Astrocyte (in vitro differentiated cells and primary cell): Measurements from ENCODE around the gene LIPC. TPM values are rescaled to one million over a fixed set of nuclear protein-coding genes. Genes with fewer than 3 reads are reported as not detected.

Source experiments
- DNase-seq: peaks from one replicate; pipeline ENCODE4 v3.0.0-alpha.2; 2010; ENCODE audit warnings: low read depth
- FAIRE-seq: peaks from 2 replicates; lab custom pipeline; 2011; peaks lifted over from hg19 to GRCh38; lab: Jason Lieb, UNC
- H2AFZ ChIP-seq: 2 replicates; pipeline ENCODE4 v1.6.0; 2012; ENCODE audit warnings: low read depth, low read length, inconsistent platforms
- H3K27ac ChIP-seq: 2 replicates; pipeline ENCODE4 v1.5.1; 2011; ENCODE audit warnings: low read depth, low read length, inconsistent platforms
- H3K27me3 ChIP-seq: 2 replicates; pipeline ENCODE4 v1.6.0; 2011; ENCODE audit warnings: low read length, inconsistent platforms; ENCODE audit not compliant: insufficient read depth
- H3K36me3 ChIP-seq: 2 replicates; pipeline ENCODE4 v1.5.1; 2011; ENCODE audit warnings: low read length, inconsistent platforms; ENCODE audit not compliant: insufficient read depth
- H3K4me1 ChIP-seq: 2 replicates; pipeline ENCODE4 v1.5.1; 2011; ENCODE audit warnings: low read length, inconsistent platforms; ENCODE audit not compliant: insufficient read depth
- H3K4me2 ChIP-seq: 2 replicates; pipeline ENCODE4 v1.6.0; 2012; ENCODE audit warnings: low read length, inconsistent platforms
- H3K4me3 ChIP-seq: 2 replicates; pipeline ENCODE4 v1.5.1; 2011; ENCODE audit warnings: low read depth, mild to moderate bottlenecking, low read length, inconsistent platforms; ENCODE audit not compliant: insufficient read depth
- H3K79me2 ChIP-seq: 2 replicates; pipeline ENCODE4 v1.6.0; 2012; ENCODE audit warnings: mild to moderate bottlenecking, low read length, inconsistent platforms; ENCODE audit not compliant: insufficient read depth
- H3K9ac ChIP-seq: 2 replicates; pipeline ENCODE4 v1.6.0; 2012; ENCODE audit warnings: mild to moderate bottlenecking, low read length, inconsistent platforms
- H3K9me3 ChIP-seq: 2 replicates; pipeline ENCODE4 v1.5.1; 2012; ENCODE audit warnings: low read depth, mild to moderate bottlenecking, low read length, inconsistent platforms; ENCODE audit not compliant: insufficient read depth
- H4K20me1 ChIP-seq: 2 replicates; pipeline ENCODE4 v1.6.0; 2012; ENCODE audit warnings: low read length, inconsistent platforms; ENCODE audit not compliant: insufficient read depth
- H3K27ac Mint-ChIP-seq: one replicate; pipeline ENCODE4 v1.8.0; 2021; ENCODE audit warnings: mild to moderate bottlenecking, mixed read lengths; ENCODE audit not compliant: unreplicated experiment
- H3K27me3 Mint-ChIP-seq: one replicate; pipeline ENCODE4 v1.8.0; 2021; ENCODE audit warnings: low read depth, mixed read lengths; ENCODE audit not compliant: unreplicated experiment
- H3K36me3 Mint-ChIP-seq: one replicate; pipeline ENCODE4 v1.8.0; 2021; ENCODE audit warnings: low read depth, mixed read lengths; ENCODE audit not compliant: unreplicated experiment
- H3K4me1 Mint-ChIP-seq: one replicate; pipeline ENCODE4 v1.8.0; 2021; ENCODE audit warnings: low read depth, mixed read lengths; ENCODE audit not compliant: unreplicated experiment
- H3K4me3 Mint-ChIP-seq: one replicate; pipeline ENCODE4 v1.8.0; 2021; ENCODE audit warnings: mild to moderate bottlenecking, moderate library complexity, mixed read lengths; ENCODE audit not compliant: unreplicated experiment
- H3K9me3 Mint-ChIP-seq: one replicate; pipeline ENCODE4 v1.8.0; 2021; ENCODE audit warnings: mild to moderate bottlenecking, mixed read lengths; ENCODE audit not compliant: unreplicated experiment
- CTCF ChIP-seq: IDR thresholded peaks from 2 replicates; pipeline ENCODE4 v1.5.1; 2011; ENCODE audit warnings: low read depth, mild to moderate bottlenecking, inconsistent platforms, low read length, moderate library complexity; ENCODE audit not compliant: insufficient read depth
- EZH2 ChIP-seq: IDR thresholded peaks from 2 replicates; pipeline ENCODE4 v1.6.1; 2012; ENCODE audit warnings: mild to moderate bottlenecking, low read length, inconsistent platforms; ENCODE audit not compliant: insufficient read depth
- total RNA-seq: library from RNA; stranded (reverse); gene quantifications from 2 replicates; pipeline ENCODE4 v1.2.1, GENCODE V29; 2021

LIPC gene
- total RNA-seq, 1 donor from 2014 or later: not detected

- no peak overlapping the region for H3K27ac ChIP-seq
- no peaks in the 10 kb centered on the region for H3K9me3 ChIP-seq
- no peak overlapping the region for H2AFZ ChIP-seq
- no peak for TF ChIP-seq CTCF
- no peak for TF ChIP-seq EZH2
- H3K4me1 ChIP-seq: peaks cover 6% of the 10 kb centered on the region
- no peak overlapping the region for H3K9ac ChIP-seq
- Mint-ChIP-seq H3K9me3 (peaks cover 8% of the 10 kb centered on the region), H3K4me3 (no peak overlapping the region), H3K27ac (no peak overlapping the region), H3K27me3 (peaks cover 3% of the 10 kb centered on the region), H3K4me1 (peaks cover 36% of the 10 kb centered on the region), H3K36me3 (no peaks in the 10 kb centered on the region)
- H3K4me2 ChIP-seq: no peak overlapping the region
- no peak for DNase-seq
- no peaks in the 10 kb centered on the region for H3K79me2 ChIP-seq
- H3K27me3 ChIP-seq: no peaks in the 10 kb centered on the region
- no peaks in the 10 kb centered on the region for H3K36me3 ChIP-seq
- FAIRE-seq: no peak
- H3K4me3 ChIP-seq: no peak overlapping the region
- H4K20me1 ChIP-seq: no peaks in the 10 kb centered on the region
Observed at GRCh38 chr15:58503139-58504027, 71.6 kb downstream of the LIPC start.

GRCh38 chr15:58504674-58505234 lies 73.0 kb downstream of the LIPC start:
- no peak for FAIRE-seq
- H3K36me3 Mint-ChIP-seq: no peaks in the 10 kb centered on the region
- H3K9ac ChIP-seq: no peak overlapping the region

GRCh38 chr15:58505581-58505980 lies 73.8 kb downstream of the LIPC start:
- peak; percentile 32 for FAIRE-seq

More at GRCh38 chr15:58504674-58505234, 73.0 kb downstream of the LIPC start:
- no peak overlapping the region for H3K27ac Mint-ChIP-seq
- peaks cover 3% of the 10 kb centered on the region for H3K27me3 Mint-ChIP-seq
- Histone ChIP-seq H3K4me2 (no peak overlapping the region), H3K4me1 (no peaks in the 10 kb centered on the region), H4K20me1 (no peaks in the 10 kb centered on the region), H3K36me3 (no peaks in the 10 kb centered on the region), H3K27me3 (no peaks in the 10 kb centered on the region), H3K9me3 (no peaks in the 10 kb centered on the region), H3K79me2 (no peaks in the 10 kb centered on the region), H3K27ac (no peak overlapping the region), H2AFZ (no peak overlapping the region), H3K4me3 (no peak overlapping the region)
- H3K4me1 Mint-ChIP-seq: peaks cover 24% of the 10 kb centered on the region
- H3K9me3 Mint-ChIP-seq: peaks cover 9% of the 10 kb centered on the region
- DNase-seq: no peak
- no peak overlapping the region for H3K4me3 Mint-ChIP-seq
- no peak for TF ChIP-seq EZH2

More at GRCh38 chr15:58505581-58505980, 73.8 kb downstream of the LIPC start:
- Mint-ChIP-seq H3K9me3 (peaks cover 9% of the 10 kb centered on the region), H3K27ac (no peak overlapping the region), H3K4me3 (no peak overlapping the region), H3K36me3 (no peaks in the 10 kb centered on the region), H3K27me3 (peaks cover 3% of the 10 kb centered on the region), H3K4me1 (peaks cover 24% of the 10 kb centered on the region)
- H3K4me3 ChIP-seq: no peak overlapping the region
- no peak overlapping the region for H3K27ac ChIP-seq
- no peaks in the 10 kb centered on the region for H3K9me3 ChIP-seq
- peak; percentile 32 for DNase-seq
- no peak overlapping the region for H3K4me2 ChIP-seq
- no peaks in the 10 kb centered on the region for H3K79me2 ChIP-seq
- H2AFZ ChIP-seq: no peak overlapping the region
- H3K9ac ChIP-seq: no peak overlapping the region
- H4K20me1 ChIP-seq: no peaks in the 10 kb centered on the region
- H3K27me3 ChIP-seq: no peaks in the 10 kb centered on the region
- H3K4me1 ChIP-seq: no peaks in the 10 kb centered on the region
- H3K36me3 ChIP-seq: no peaks in the 10 kb centered on the region
- TF ChIP-seq EZH2 (no peak), CTCF (no peak)
